GM21515 (cell line): ENCODE measurements around the gene DNAH1.

ENCODE experiments used
- ATAC-seq: cut with Tn5 transposase; IDR thresholded peaks from one replicate; pipeline ENCODE4 v1.9.1; 2021; ENCODE audit not compliant: unreplicated experiment

The DNAH1 gene

DNA sequence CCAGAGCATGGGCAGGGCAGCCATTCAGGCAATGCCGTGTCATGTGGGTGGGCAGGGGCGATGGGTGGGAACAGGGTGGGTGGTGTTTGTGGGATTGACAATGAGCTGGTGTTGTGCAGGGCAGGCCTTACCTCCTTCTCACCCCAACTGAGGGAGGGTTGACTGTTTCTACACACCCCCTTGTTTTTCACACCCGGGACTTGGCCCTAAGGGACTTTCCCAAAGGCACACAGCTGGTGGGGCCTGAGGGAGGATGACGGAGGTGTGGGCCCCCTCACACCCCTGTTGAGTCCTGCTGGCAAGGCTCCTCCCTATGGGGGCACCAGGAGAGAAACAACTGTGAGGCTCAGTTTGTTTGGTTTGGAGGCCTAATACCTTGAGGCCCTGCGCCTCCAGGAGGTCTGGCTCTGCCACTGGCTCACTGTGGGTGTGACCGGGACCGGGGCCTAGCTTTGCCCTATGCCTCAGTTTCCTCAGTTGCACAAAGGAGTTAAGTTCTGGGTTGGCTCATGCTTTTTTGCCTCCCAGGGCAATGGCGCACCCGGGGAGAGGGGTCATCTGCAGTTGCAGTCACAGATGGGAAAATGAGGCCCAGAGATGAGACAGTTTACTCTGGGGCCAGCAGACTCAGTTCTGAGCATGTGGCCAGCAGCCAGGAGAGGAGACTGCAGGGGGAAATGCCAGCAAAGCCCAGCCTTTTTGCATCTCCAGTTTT, 5.1 kb upstream of the DNAH1 start:
- no peak for ATAC-seq

DNA sequence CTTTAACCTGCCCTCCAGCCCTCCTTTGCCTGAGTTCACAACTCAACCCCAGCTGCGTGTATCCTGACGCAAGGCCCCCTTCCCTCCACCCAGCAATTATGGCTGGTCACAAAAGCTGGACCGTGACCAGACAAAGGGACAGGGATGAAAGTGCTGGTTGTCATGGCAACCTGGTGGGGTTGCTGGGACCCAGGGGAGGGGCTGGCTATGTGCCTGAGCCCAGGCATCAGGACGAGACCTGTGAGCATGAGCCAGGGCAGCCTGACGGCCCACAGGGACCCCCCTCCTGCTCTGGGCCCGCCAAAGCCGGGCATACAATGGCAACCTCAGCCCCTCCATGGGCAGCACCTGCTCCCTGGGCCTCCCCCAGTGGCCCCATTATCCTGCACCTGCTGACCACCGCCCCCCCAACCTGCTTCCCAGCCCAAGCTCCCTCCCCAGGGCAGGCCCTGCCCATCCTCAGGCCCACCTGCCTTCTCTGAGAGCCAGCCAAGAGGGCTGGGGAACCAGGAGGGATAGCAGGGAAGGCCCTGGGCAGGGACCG, 4.5 kb upstream of the DNAH1 start:
- no peak for ATAC-seq

DNA sequence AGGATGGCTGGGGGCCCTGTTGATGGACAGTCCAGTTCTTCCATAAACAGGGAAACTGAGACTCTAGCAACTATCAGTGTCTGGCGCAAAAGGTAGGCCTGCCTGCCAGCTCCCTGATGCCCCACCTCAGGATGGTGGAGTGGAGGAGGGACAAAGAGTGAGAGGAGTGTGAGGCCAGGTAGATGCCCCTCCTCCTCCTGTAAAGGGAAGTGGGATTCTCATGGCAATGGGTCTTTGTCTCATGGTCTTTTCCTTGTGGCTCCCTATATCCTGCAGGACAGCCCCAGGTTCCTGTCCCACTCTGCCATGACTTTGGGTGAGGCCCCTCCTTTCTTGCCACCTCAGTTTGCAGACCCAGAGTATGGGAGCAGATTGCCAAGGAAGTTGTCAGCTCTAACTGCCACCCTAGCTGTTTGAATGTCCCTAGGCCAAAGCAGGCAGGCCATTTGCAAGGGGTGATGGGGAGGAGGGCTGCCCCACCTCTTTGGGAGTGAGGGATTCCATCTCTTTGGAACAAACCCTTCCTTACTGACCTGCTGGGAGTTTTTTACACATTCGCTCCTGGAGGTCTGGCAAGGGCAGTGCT, 2.8 kb upstream of the DNAH1 start:
- peak; percentile 6 for ATAC-seq

DNA sequence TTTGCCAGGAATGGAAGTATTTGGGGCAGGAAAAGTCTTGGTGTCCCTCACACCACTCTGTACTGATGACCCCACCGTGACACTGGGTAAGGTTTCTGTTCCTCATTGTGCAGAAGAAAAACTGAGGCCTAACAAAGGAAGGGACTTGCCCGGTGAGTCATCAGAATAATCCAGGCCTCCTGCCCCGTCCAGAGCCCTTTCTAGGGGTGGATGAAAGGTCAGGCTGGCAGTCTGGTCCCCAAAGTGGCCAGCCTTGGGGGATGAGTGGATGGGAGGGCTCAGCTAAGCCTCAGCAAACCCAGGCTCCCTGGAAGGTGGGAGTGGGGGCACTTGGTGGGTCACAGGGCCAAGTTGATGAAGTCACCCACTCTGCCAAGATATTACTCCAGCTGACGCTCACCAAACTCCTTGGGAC, 2.3 kb upstream of the DNAH1 start:
- ATAC-seq: peak; percentile 89

DNA sequence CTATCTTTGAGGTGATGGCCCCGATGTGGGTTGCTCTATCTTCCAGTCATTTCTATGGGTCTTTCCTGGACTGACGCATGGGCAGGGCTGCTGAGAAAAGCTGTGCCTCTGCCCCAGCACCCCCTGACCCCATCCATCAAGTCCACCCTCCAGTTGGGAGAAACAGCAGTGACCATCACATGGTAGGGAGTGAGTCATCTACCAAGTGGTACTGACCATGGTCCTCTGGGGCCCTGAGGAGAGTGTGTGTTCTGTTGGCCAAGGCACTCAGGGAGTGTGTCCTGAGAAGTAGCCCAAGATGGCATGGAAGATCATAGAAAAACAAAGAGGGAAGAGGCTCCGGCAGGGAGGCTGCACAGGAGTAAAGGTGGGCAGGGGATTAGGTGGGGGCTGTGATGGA, 1.6 kb upstream of the DNAH1 start:
- no peak for ATAC-seq

DNA sequence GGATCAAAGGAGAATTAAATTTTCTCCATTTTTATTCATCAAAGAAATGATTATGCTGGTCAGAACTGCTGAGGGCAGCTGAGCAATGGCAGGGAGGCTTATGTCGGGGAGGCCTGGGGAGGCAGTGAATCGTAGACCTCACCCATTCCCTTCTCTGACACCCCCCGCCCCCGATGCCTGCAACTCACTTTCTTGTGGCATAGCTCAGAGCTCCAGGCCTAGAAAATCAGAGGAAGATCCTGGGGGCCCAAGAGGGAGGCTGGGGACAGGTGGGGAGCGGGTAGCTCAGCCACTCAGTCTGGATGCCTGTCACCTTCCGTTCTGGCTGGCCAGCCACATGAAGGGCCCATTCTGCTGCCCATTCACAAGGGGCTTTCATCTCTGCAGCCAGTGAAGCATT, 1.1 kb upstream of the DNAH1 start:
- ATAC-seq: no peak

DNA sequence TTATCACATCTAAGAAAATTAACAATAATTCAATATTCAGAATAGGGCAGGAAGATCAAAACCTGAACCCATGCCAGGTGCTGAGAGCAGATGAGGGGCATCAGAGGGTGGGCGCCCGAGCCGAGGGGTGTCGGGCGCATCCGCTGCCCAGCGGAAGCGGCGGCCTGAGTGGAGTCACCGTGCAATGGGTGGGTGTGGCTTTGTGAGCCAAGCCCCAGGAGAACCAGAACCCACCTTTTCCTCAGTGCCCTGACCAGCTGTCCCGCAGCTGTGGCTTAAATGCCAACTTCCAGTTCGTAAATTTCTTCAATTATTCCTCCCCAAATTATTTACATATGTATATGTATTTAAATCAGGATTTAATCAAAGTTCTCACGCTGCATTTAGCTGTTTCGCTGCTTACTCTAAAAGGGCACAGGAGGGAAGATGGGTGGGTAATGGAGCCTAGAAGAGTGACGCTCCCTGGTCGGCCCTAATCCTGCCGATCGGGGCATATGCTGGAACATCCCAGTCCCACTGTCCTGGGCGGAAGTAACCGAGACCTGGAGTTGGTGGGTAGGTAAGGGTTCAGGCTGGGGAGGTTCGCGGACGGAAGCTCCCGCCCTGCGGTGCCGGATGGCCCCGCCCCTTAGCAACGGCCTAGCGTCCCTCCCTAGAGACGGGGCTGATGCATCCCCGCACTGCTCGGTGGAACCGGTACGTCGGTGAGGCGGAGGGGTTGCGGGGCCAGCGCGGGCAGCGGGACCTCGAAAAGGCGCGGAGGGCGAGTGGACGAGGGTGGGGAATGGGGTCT, 1.3 kb downstream of the DNAH1 start:
- no peak for ATAC-seq

DNA sequence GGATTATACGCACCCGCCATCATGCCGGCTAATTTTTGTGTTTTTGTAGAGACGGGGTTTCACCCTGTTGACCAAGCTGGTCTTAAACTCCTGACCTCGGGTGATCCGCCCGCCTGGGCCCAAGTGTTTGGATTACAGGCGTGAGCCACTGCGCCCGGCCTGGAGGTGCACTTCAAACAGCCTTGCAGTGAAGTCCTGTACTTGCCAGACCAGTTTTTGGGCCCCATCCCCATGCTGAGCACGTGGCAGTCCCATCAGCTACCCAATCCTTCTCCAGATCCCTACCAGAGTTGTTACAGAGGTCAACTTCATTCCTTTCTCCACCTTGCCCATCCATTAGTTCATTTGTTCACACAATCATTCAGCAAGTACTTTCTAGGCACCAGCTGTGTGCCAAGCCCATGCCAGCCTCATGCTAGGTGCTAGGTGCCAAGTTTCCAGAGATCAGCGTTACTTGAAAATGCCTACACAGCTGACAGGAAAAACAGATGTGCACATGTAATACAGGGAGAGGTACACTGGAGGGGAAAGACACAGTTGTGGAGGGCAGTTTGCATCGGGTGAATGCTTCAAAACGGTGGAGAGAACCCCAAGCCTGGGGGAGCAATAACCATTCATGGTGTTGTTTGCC, 2.2 kb downstream of the DNAH1 start:
- no peak for ATAC-seq

DNA sequence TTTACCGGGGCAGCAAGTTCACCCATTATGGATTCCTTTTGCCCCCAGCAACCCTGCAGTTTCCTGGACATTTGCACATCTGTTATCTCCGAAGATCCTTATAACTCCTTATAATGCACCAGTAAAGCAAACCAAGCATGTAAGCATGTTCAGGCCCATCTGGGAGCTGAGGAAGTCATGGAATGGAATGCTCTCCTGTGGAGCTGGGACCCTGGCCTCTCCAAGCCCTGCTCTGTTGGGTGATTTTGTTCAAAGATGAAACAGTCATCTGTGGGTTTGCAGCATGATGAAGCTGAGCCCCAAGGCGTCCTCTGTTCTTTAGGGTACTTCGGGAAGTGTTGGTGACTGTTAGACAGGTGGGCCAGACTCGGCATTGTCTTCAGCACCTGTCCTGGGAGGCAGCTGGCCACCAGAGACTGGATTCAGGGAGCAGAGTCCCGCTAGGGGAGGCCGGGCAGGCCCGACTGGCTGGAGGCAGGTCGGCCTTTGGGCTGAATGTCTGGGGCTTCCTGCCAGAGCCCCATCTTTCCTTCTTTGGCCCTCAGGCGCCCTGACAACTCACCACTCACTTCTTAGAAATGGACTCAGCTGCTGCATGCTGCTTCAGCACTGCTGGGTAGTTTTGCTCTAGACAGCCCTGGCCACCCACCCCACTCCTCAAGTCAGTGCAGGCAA, 3.9 kb downstream of the DNAH1 start:
- no peak for ATAC-seq

DNA sequence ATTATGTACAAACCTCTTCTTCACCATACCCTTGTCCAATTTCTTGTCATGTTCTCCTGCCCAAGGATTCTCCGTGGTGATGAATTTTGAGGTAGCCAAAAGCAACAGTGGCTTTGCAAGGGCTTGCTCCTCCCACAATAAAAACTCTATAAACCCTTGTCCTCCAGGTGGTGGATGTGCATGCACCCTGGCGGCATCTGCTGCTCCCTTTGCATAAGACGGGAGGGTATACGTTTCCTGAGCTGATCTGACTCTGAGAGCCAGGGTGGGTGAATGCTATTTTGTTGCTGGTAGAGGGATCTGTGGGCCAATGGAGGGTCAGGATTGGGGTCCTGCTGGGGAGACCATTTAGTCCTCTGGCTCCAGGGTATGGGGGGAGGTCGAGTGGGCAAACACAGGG, 5.4 kb downstream of the DNAH1 start:
- ATAC-seq: no peak

DNA sequence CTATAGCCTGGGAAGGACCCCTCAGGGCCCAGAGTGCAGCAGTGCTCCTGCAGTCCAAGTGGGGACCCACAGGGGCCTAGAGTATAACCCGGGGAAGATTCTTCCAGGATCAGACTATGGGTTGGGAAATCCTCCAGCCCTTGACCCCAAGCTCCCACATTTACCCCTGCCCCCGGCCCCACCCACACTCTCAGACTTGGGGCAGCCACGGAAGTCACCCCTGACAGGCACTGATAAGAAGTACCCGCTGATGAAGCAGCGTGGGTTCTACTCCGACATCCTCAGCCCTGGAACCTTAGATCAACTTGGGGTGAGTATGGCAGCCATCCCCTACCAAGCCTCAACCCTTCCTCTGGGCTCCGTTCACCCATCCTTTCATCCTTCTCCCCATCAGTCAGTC, 6.3 kb downstream of the DNAH1 start:
- no peak for ATAC-seq

DNA sequence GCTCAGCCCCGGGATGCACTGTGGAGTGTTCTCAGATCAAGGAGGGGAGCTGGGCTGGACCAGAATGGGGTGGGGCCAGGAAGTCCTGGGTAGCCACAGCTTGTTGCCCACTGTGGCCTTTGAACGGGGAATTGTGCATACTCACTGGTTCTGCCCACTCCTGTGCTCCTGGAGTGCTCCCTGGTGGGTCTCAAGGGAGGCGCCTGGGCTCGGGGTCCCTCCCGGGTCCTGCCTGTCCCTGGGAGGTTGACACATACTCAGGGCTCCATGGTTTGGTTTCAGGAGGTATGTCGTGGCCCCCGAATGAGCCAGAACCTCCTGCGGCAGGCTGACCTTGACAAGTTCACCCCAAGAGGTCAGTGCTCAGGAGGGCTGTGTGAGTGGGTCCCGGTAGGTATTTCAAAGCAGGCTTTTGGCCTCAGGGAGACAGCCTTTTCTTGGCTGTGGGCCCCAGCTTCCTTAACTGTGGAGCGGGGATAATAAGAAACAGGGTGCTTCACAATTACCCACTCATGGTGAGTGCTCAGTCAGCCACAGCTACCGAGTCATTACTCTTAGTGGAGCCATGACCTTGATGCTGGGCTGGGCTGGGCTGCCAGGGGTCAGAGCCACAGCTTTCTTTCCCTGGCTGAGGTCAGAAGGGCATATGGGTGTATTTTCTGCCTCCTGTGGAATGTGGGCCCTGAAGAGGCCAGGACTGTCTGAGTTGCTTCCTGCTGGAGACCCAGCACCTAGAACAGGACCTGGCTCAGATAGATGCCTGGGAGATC, 7.6 kb downstream of the DNAH1 start:
- ATAC-seq: no peak

DNA sequence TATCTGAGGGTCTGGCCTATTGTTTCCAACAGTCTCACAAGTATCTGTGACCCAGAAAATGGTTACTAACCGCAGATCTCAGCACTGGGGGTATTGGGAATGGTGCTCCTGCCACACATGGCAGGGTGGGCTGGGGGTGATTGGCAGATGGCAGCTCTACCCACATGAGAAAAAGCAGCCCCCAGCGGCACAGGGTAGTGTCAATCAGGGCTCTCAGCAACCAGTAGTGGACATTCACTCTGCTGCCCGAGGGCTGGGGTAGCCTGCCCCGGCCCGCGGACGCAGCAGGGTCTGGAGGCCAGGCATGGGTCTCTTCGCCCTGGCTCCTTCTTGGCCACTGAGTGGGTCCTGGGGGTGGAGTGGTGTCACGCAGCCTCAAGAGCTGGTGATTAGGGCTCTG, 8.6 kb downstream of the DNAH1 start:
- no peak for ATAC-seq

DNA sequence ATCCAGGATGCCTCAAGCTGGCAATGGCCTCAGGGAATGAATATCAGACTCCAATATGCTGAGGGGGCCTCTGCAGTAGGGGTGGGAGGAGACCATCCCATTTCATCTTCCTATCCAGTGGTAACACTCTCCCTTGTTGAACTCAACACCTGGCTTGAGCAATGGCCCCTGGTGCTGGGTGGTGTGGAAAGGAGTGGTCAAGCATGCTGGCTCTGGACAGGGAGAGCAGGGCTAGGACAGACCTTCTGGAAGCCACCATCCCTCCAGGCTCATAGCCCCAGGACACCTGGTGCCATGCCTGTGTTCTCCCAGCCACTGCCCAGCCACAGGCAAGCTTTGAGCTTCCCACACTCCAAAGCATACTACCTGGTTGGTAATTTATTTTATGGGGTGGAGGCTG, 9.6 kb downstream of the DNAH1 start:
- ATAC-seq: no peak

DNA sequence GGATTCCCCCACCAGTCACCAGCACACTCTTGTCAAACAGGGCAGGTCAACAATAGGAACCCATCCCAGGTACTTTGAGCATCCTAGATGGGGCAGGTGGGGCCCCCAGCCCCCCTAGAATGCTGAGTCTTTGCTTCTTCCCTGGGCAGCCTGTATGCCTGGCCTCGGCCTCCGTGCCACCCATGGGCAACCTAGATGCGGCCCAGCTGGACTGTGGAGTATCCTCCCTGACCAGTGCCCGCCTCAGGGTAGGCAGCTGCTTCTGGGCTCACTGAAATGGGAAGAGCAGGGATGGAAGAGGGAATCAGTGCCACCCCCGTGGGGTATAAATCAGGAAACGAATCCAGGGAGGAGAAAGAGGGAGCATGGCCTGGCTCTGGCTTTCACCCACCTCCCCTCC, 10.9 kb downstream of the DNAH1 start:
- ATAC-seq: no peak

DNA sequence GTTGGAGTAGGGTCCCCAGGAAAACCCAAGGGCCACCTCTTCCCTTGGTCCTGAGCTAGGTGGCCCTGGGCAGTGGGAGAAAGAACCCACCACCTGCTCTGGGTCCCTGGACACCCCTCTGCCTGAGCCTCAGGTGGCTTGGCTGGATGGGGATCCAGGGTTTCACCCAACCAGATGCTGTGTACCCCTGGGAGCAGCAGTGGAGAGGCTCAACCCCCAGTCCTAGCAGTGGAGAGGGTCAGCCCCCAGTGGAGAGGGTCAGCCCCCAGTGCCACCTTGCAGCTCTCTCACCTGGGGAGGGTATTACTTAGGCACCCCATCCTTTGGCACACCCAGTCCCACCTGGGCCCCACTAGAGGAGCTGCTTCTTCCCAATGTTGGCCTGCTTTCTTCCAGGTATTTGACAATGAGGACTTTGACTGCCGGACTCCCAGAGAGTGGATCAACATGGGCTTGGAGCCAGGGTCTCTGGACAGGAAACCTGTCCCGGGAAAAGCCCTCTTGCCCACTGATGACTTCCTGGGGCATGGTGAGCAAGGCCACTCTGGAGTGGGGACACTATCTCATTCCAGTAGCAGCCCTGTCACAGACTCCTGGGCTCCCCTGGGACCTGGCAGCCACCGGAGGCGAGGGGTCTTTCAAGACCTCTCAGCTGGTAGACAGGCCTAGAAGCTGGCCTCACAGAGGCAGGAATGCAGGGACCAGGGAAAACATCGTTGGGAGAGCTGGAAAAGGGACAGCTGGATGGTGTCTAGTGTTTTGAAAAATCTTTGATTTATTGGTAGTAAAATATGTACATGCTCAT, 11.6 kb downstream of the DNAH1 start:
- no peak for ATAC-seq

DNA sequence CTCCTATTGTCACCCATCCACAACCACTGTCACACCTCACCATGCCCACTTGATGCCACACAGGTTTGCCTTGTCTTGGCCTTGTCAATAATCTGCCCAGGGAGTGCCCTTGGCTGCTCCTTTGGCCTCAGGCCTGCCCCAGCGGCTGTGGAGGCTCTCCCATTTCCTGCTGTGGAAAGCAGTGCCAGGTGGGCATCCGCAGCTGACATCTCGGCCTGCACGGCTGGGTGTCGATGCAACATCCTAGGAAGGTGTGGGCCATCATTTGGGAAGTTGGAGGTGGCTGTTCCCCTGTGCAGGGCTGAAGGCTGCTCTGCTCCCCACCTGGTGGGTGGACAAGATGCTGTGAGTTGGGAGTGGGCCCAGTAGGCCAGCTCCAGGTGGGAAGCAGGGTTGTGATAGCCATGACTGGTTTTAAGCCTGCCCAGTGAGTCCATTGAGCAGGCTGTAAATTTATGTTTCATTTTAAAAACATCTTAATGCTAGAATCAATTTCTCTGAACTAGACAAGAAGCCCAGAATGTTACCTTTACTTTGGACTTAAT, 12.5 kb downstream of the DNAH1 start:
- no peak for ATAC-seq

DNA sequence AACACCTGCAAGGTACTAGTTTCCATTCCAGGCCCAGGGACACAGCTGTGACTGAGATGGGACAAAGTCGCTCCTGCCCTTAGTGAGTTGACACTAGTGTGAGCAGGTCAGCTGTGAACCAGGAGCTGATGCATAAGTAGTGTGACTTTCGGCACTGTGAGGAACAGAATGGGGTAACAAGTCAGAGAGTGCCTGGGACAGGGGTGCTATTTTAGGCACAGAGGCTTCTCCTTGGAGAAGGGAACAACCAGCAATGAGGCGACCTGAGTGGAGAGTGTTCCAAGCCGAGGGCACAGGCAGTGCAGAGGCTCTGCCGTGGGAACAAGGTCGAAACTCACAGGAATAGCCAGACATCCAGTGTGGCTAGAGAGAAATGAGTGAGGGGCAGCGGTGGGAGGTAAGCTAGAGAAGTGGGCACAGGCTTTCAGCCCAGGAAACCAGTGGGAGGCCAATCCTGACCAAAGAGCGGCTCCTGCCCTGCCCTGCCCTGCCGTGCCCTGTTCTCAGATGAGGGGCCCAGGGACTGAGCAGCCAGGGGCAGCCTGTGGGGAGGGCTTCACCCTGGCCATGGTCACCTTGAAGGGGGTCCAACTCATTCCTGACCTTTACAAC, 14.2 kb downstream of the DNAH1 start:
- ATAC-seq: no peak

DNA sequence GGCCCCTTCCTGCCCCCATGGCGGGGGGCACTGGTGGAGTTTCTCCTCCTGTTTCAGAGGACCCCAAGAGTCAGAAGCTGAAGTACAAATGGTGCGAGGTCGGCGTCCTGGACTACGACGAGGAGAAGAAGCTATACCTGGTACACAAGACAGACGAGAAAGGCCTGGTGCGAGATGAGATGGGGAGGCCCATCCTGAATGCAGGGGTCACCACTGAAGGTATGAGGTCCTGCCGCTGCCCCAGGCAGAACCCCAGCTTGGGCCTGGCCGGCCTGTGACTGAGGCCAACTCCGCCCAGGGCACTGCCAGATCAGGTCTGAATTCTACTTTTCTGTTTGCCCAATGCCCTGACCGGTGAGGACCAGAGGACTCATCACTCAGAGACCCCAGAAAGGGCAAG, 15.0 kb downstream of the DNAH1 start:
- ATAC-seq: no peak
